Activated CD8-positive, alpha-beta memory T cell treated with anti-CD3 and anti-CD28 coated beads, Interleukin-2, amount 50 U/mL, for 24 hours (primary cell): ENCODE results near the gene TENM3.

Experiments used
- DNase-seq: peaks from one replicate; pipeline ENCODE4 v3.0.0-alpha.2; 2020; ENCODE audit errors: extremely low read depth

The TENM3 gene

DNA sequence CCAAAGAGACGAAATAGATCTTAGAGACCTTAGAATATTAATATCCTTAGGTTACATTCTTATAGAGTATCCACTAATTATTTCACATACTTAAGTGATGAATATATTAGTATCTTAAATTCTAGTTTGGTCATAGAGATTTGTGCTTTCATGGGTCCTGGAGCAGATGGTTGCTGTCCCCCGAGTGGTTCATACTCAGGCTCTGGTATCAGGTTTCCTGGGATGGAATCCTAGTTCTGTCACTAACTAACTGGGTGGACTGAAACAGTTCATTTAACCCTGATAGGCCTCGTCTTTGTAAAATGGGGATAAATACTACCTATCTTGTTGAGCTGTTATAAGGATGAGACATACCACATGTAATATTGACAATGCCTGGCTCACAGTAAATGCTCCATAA is 264.6 kb downstream of the TENM3 start:
- DNase-seq: no peak

DNA sequence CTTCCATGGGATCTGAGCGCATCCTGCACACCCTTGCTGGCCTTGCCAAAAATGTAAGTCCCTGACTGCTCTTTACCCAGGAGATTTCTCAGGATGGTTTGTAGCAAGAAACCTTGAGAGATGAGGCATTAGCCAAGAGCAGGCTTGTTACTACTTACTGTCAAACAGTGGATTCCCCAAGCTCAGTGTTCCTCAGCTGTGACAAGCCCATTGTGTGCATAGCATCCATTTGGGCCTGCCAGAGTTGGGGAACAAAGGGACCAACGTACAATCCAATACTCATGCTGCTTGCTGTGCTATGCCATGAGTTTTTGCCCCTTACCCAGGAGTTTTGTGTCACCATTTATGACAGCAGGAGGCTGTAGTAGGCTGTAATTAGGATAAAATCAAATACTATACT is 267.6 kb downstream of the TENM3 start:
- no peak for DNase-seq

DNA sequence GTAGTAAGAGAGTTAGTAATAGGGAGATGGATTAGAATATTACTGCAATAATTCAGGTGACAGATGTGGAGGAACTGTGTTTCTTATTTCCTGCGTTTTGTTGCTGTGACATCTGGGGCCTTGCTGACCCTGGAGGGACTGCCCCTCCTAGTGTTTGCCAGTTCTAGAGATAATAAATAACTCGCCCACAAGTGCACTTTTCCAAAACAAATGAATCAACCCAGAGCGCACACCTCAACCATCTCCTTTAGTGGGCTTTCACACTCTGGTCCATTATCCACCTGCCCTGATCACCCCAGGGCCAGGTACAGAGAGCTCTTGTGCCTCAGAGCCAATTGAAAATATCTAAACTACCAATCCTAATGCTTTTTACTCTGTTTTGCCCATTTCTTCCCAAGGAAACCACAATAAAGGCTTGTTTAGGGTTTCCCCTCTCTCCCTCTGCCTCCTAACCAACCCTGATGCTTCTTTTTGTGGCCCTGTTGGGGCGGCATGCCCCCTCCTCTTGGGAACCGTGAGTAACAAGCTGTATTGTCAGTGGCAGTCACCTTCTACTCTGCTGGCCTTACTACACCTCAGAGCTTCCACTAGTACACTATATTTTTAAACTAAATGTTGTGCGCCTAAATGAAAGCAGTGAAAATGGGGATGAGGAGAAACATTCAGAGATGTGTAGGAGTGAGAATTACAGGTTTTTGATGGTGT is 270.5 kb downstream of the TENM3 start:
- no peak for DNase-seq

DNA sequence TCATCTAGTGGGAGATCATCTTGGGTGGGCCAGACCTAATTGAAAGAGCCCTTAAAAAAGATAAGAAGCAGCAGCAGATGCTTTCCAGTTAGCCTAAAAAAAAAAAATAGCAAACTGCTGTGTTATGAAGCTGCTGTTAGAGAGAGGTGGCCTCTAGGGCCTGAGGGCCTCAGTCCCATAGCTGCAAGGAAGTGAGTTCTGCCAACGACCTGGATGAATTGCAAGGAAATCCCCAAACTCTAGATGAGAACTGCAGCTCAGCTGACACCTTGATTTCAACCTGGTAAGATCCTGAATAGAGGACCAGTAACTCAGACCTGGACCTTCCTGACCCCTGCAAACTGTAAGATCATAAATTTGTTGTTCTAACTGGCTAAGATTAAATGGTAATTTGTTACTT is 275.2 kb downstream of the TENM3 start:
- no peak for DNase-seq

DNA sequence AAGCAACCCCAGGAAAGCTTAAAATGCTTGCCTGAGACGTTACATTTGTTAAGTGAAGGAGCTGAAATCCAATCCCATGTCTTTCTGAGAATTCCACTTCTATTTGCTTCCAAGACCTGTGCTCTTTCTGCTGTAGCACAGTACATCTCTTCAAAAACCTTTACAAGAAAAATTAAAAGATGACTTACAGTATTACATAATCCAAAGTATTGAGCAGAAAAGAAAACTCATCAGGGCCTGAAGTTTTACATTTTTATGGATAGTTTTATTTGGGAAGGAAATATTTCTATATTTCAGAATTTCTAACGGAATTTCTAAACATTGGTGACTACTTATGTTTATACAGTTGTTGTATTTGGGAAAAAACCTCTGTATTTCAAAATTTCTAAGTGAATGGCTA is 276.3 kb downstream of the TENM3 start:
- no peak for DNase-seq

DNA sequence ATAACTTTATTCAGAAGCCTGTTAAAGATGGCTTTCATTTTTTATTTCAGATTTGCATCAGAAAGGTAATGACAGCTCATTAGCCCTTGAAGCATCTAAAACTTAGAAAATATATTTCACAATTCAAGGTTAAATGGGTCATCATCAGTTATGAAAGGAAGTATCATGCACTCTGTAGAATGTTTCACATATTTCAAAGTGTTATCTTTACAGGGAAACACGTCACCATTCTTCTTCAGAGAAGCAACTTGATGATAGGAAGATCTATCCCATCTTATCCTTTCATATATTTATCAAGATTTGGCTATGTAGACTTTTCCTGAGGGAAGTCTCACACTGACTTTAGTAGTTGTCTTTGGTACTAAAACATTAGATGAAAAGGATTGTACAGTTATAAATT is 277.8 kb downstream of the TENM3 start:
- DNase-seq: no peak

DNA sequence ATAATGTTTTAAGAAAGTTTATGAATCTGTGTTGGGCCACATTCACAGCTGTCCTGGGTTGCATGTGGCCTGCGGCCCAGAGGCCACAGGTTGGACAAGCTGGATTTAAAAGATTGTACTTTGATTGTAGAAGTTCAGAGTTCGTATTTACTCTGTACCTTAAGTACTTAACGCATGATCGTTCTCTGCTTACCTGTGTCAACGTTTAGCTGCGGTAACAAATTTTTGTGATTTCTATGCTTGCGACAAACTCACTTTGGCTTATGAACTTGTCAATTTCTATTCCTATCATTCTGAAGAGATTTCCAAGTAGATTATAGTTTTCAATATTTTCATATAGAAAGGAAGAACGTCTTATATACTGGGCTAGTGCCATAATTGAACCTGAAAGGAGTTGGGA is 285.6 kb downstream of the TENM3 start:
- DNase-seq: no peak

DNA sequence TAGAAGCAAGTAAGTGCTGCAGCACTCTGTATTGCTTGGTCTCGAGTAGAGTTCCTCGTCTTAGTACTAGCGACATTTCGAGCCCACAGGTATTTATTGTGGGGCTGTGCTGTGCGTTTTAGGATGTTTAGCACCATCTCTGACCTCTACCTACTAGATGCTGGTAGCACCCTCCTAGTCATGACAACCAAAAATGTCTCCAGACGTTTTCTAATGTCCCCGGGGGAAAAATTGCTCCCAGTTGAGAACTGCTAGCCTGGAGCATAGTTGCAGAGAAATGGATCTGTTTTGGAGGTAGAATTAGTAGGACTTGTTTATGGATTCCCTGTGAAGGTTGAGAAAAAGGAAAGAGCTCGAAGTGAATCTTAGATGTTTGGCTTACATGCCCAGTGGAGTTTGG is 287.2 kb downstream of the TENM3 start:
- no peak for DNase-seq

DNA sequence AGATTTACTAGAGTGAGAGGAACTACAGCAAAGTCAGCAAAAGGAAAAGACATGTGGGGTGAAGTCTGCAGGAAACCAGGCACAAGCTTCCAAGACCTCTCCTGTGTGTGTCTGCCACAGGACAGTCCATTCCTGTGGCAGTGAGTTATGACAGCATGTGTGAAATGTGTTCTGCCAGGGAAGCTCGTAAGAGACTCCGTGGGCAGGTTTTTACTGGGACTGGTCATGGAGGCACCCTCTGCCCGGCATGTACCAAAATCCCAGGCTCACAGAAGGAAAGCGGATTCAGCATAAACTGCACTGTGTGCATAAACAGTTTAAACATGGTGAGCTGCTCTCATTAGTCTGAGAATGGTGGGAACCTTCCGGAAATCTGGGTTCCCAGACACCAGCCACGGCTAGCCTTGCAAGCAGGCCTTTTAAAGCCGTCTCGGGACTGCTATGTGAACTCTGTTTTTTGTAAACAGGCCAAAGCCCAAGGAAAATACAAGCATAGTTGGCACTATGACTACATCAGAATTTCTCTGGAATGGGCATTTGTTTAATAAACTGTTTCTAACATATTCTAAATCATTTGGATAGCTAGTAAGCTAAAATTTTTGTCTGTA is 288.5 kb downstream of the TENM3 start:
- no peak for DNase-seq

DNA sequence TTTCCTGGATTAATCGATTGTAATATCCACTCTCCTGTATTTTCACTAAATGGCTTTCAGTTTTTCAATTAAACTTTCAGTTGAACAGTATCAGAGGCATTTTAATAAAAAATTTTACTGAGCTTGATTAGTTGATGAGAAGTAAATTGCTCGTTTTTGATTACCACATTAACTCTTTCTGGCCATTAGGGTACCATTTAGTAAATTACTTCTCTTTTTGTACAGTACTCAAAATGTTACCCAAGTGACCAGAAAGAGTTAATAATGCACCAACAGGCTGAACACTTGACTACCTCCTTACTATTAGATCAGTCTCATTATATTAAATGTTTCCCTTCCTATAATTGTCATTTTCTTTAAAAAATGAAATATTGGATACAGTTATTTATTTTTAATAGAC is 289.2 kb downstream of the TENM3 start:
- no peak for DNase-seq

DNA sequence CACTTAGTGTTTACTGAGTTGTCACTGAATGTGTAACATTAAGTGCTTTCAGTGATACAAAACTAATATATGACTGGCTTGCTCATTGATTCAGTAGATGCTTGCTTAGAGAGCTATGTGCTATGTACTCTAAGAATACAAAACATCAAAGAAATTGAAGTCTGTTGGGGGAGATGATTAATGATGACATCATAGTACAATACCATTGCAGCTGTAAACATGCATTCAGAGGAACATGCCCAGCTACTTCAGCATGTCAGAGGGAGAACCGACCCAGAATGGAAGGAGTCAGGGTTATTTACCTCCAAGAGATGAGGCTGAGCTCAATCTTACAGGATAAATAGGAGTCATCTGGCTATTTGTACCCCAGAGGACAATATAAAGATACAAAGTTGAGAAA is 290.8 kb downstream of the TENM3 start:
- DNase-seq: no peak

DNA sequence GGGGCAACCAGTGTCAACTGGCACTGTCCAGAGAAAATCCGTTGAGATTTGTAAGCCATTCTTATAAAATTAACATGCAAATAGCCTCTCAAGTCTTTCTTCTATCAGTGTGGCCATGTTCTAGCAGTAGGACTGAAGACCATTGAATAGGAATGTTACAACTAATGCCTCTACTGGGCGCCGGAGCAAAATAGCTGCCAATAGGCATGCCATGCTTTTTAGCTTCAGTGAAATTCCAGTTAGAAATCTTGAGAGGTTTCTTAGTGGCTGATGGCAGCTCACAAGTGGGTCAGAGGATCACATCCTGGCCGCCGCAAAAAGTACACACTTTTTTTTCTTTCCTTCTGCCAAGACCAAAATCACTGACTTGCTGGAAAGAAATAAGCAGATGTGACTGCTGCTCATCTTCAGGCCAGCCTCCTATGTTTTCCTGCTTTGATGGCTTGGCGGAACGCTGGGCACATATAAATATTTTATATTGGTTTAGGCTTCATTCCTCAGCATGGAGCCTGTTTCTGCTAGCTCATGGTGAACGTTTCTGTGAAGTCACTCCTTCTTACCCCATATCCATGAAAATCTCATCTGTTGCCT is 293.1 kb downstream of the TENM3 start:
- DNase-seq: no peak

DNA sequence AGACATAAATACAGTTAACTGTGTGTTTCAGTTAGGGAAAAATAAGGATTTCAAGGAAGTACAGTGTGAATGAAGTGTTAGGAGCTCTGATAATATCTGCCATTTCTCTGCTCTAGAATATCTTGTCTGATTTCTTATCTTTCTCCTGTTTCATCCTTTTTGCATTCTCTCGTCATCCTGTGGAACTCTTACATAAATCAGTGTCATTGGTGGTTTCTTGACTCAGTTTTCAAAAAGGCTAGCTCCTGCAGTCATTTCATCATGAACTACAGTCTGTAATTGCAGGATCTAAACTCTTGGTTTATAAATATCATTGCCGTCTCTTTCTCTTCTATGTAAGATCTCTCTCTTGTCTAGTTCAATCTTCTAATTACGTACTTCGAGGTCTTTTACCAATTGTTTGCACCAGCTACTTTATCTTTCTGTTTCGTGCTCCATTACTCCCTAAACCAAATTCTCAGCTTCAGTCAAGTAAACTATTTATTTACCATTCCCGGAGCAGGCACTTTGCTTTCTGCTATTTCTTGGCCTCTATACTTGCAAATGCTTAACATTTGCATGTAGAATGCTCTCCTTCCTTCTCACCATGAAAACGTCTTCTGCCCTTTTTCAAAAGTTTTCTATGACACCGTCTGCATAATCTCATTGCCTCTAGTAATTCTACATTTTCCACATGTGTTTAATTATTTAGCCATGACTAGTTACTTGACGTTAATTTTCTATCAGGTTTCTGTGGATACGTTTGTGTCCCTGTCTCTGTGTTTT is 294.0 kb downstream of the TENM3 start:
- DNase-seq: no peak

DNA sequence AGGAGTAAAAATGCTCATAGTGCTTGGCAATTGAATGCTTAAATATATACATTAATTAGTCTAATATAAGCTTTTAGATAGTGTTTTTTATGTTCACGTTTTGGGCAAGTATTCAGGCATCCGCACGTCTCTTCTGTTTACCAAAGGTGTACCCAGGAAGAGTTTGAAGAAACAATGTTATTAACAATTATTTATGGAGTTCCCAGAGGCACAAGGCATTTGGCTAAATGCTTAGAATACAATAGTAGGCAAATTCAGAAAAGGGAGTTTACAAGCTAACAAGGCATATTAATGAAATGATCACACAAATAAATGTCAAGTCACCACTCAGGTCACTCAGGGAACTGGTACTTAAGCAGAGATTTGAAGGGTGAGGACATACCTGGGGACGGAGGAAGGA is 294.8 kb downstream of the TENM3 start:
- no peak for DNase-seq

DNA sequence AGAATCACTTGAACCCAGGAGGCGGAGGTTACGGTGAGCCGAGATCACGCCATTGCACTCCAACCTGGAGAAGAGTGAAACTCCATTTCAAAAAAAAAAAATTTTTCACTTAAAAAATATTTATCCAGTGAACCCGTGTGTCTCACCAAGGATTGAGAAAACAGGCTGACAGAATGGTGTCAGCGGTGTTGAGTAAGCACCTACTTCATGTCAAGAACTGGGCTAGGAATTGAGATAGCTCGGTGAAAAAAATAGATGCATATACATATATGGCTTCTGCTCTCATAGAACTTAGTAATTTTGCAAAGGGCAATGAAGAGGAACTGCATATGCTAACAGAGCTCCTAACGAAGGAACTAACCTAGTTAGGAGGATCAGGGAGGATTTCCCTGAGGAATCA is 297.3 kb downstream of the TENM3 start:
- no peak for DNase-seq

DNA sequence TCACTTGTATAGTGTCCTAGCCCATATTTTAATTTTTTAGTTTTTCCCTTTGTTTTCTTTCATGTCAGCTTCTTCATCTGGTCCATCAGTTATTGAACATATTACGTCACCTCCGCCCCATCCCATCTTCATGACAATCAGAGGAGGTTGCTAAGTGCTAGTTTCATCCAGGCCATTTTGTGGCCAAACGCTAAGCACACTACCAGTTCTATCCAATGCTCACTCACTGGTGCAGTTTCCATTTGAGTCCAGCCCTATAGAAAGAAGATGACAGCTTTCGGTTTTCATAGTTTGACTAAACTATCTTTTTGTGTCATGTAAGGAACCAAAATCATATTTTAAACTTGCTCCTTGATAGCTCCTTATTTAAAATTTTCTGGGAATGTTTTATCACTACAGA is 304.2 kb downstream of the TENM3 start:
- no peak for DNase-seq

DNA sequence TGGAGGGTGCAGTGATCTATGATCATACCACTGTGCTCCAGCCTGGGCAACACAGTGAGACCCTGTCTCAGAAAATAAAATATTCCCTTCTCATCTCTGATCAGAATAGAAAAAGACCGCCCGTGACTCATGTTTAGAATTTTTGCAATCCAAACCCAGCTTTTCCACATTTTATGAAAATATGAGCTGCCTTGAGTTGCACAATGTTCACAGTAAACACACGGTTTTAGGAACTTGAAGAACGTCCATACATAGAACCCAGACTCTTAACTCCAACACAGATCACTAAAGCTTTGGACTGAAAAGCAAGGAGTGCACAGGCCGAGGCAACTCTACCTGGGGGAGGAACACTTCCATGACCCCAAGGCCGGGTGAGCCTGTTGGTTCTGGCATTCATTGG is 305.0 kb downstream of the TENM3 start:
- DNase-seq: no peak

DNA sequence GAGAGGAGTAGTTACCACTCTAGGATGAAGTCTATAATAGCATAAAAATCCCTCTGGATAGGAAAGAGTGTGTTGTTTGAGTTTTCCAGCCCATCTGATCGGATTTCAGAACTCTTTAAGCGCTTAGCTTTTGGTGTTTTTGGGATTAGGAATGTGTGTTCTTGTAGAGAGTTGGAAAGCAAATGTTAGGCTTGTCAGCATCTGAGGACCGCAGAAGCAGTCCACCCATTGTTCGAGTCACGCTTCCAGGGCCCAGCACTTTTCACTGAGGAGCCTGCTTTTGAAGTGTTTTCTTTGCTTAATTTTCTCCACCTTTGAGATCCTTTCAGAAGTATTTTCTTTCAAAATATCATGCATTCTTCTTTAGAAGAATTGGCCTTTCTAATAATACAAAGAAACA is 306.2 kb downstream of the TENM3 start:
- DNase-seq: no peak

DNA sequence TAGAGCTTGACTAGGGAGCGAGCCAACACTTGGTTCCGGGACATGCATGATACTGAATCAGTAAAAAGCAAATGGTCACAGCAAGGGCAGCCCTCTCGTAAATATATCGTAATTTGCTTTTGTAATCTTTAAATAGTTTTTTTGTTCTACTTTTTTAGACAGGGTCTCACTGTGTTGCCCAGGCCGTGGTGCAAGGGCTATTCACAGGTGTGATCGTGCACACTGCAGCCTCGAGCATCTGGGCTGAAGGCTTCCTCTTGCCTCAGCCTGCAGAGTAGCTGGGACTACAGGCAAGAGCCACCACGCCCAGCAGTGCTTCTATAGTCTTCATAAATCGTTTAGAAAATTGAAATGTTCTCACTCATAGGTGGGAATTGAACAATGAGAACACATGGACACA is 309.7 kb downstream of the TENM3 start:
- DNase-seq: no peak

DNA sequence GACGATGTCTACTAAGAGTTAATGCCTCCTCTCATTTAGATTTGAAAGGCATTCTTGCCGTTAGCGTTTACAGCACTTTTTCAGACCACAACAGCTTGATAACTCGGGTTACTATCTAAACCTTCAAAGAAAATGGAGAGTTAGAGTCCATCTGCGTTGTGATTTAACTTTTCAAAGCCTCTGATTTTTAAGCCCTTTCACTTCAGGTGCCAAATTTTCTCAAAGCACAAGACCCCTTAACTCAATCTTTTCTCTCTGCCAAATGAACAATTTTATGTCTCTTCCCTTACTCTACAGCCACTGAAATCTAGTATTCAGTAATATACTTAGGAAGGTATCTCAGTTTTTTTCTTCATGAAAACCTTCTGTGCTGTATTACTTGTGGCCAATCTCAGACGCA is 310.5 kb downstream of the TENM3 start:
- DNase-seq: no peak

DNA sequence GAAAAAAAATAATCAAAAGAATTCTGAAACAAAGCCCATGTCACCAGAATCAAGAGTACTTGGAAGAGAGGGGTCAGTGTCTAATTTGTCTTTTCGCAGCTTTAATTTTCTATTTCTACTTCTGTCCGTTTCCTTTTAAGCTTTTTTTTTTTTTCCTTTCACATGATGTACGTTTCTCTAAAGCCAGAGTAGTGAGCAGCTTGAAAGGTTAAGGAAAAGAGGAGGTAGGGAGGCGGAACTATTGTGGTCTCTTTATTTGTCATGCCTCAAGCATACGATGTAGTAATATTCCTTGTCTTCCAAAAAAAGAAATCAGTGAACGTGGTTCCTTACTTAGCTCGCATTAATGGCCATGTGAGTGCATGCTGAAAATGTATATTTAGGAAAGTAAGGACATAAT is 311.5 kb downstream of the TENM3 start:
- no peak for DNase-seq

DNA sequence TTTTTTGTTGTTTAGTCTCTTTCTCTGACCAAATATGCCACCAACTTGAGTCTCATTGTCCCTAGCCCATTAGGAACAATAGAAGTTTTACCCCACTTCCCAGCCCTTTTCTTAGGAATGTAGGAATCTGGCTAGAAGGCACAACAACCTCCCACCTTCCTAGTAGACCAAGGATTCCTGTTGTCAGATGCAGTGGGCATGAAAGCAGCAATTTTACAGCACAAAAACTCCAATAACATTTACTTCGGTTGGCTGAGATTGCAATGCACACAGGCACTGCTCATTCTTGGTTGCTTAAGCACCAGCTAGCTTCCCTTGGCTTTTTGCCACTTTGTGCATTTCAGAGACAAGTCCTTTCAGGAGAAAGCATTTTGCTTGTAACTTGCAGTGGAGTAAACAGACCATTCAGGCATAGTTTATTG is 312.8 kb downstream of the TENM3 start:
- DNase-seq: no peak

DNA sequence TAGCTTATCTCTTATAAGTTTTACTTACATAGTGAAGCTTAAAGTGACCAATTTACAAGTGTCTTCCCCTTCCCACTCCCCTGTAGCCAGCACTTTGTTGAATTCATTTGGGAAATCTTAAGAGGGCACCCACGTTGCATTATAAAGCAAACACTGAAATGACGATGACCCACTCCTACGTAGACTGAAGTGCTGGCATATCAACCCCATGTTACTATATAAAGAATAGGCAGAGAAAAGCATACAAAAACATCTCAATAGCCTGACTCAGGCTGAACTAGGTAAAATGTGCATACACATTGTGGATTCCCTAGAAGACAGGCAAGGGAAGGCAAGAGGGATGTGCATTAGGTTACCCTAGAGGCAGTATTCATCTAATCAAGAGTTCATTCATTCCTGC is 313.4 kb downstream of the TENM3 start:
- no peak for DNase-seq
